ENCODE data around the gene FOXI1. TPM values are rescaled to one million over a fixed set of nuclear protein-coding genes. Genes with fewer than 3 reads are reported as not detected.

Gene FOXI1
- total and polyA plus RNA-seq, 7 donors: 0.06 TPM; not detected in 6

GRCh38 chr5:170078931-170079330, 26.8 kb upstream of the FOXI1 start:
- no peak overlapping the region for H3K27ac ChIP-seq
- H3K4me3 ChIP-seq: no peak overlapping the region
- no peaks in the 10 kb centered on the region for H3K9me3 ChIP-seq
- no peaks in the 10 kb centered on the region for H3K4me1 ChIP-seq
- H3K27me3 ChIP-seq: no peaks in the 10 kb centered on the region
- no peak for DNase-seq
- TF ChIP-seq CTCF (IDR thresholded peaks at IDR 0.05): no peak
- TF ChIP-seq POLR2A (IDR thresholded peaks at IDR 0.05): no peak
- TF ChIP-seq POLR2AphosphoS5 (IDR thresholded peaks at IDR 0.05): no peak
- TF ChIP-seq EP300 (IDR thresholded peaks at IDR 0.05): no peak
- intact Hi-C loops (cut with DNase I): no loop called here
- 88 to 92% methylated on average over 13 of the region's 13 CpGs for WGBS, 2 donors
- no peaks in the 10 kb centered on the region for H3K36me3 ChIP-seq

GRCh38 chr5:170080217-170080616, 25.5 kb upstream of the FOXI1 start:
- DNase-seq: no peak
- intact Hi-C loops (cut with DNase I): no loop called here
- Histone ChIP-seq H3K4me1 (no peaks in the 10 kb centered on the region), H3K36me3 (no peaks in the 10 kb centered on the region), H3K4me3 (no peak overlapping the region), H3K27me3 (no peaks in the 10 kb centered on the region), H3K9me3 (no peaks in the 10 kb centered on the region), H3K27ac (no peak overlapping the region)
- 90 to 98% methylated on average over 1 of the region's 1 CpG for WGBS, 2 donors
- no peak for TF ChIP-seq EP300 (IDR thresholded peaks at IDR 0.05)
- no peak for TF ChIP-seq POLR2A (IDR thresholded peaks at IDR 0.05)
- no peak for TF ChIP-seq CTCF (IDR thresholded peaks at IDR 0.05)
- no peak for TF ChIP-seq POLR2AphosphoS5 (IDR thresholded peaks at IDR 0.05)

GRCh38 chr5:170080786-170081445, 24.8 kb upstream of the FOXI1 start:
- intact Hi-C loops (cut with DNase I): no loop called here
- no peaks in the 10 kb centered on the region for H3K9me3 ChIP-seq
- H3K27me3 ChIP-seq: no peaks in the 10 kb centered on the region
- no peak overlapping the region for H3K4me3 ChIP-seq
- no peak for DNase-seq
- TF ChIP-seq CTCF (IDR thresholded peaks at IDR 0.05): no peak
- TF ChIP-seq POLR2AphosphoS5 (IDR thresholded peaks at IDR 0.05): no peak
- TF ChIP-seq POLR2A (IDR thresholded peaks at IDR 0.05): no peak
- TF ChIP-seq EP300 (IDR thresholded peaks at IDR 0.05): no peak
- H3K4me1 ChIP-seq: no peaks in the 10 kb centered on the region
- H3K27ac ChIP-seq: no peak overlapping the region
- 76% methylated on average over 8 of the region's 8 CpGs for WGBS, 2 donors
- no peaks in the 10 kb centered on the region for H3K36me3 ChIP-seq

- no peak for TF ChIP-seq CTCF (IDR thresholded peaks at IDR 0.05)
- TF ChIP-seq POLR2AphosphoS5 (IDR thresholded peaks at IDR 0.05): no peak
- no peak for TF ChIP-seq POLR2A (IDR thresholded peaks at IDR 0.05)
- TF ChIP-seq EP300 (IDR thresholded peaks at IDR 0.05): no peak
- no peaks in the 10 kb centered on the region for H3K9me3 ChIP-seq
- H3K27ac ChIP-seq: no peak overlapping the region
- no peaks in the 10 kb centered on the region for H3K27me3 ChIP-seq
- intact Hi-C loops (cut with DNase I): no loop called here
- no peak overlapping the region for H3K4me3 ChIP-seq
- no peaks in the 10 kb centered on the region for H3K4me1 ChIP-seq
- no peak for DNase-seq
- WGBS, 2 donors: 91 to 96% methylated on average over 4 of the region's 4 CpGs
- no peaks in the 10 kb centered on the region for H3K36me3 ChIP-seq
These were observed 24.1 kb upstream of the FOXI1 start for GRCh38 chr5:170081616-170082015.

- no peak for DNase-seq
- Histone ChIP-seq H3K9me3 (no peaks in the 10 kb centered on the region), H3K27ac (no peak overlapping the region), H3K4me1 (no peaks in the 10 kb centered on the region), H3K36me3 (no peaks in the 10 kb centered on the region), H3K4me3 (no peak overlapping the region), H3K27me3 (no peaks in the 10 kb centered on the region)
- intact Hi-C loops (cut with DNase I): no loop called here
- 76 to 92% methylated on average over 7 of the region's 7 CpGs for WGBS, 2 donors
- TF ChIP-seq POLR2AphosphoS5 (IDR thresholded peaks at IDR 0.05) (no peak), CTCF (IDR thresholded peaks at IDR 0.05) (no peak), POLR2A (IDR thresholded peaks at IDR 0.05) (no peak), EP300 (IDR thresholded peaks at IDR 0.05) (no peak)
These were observed 23.0 kb upstream of the FOXI1 start for GRCh38 chr5:170082701-170083100.
